CD4-positive, alpha-beta T cell treated with Interleukin-6 for 4 hours (primary cell): ENCODE data around the gene SYTL3.

Experiments
- DNase-seq: peaks from one replicate; pipeline ENCODE4 v3.0.0-alpha.2; 2020; ENCODE audit warnings: mixed read lengths

Gene SYTL3

GRCh38 chr6:158730541-158730907 is 80.7 kb downstream of the SYTL3 start:
- no peak for DNase-seq

GRCh38 chr6:158735009-158735408 is 85.2 kb downstream of the SYTL3 start:
- no peak for DNase-seq

GRCh38 chr6:158737082-158737709 is 87.3 kb downstream of the SYTL3 start:
- DNase-seq = no peak

- no peak for DNase-seq
Observed at GRCh38 chr6:158737710-158738615, 88.1 kb downstream of the SYTL3 start.

GRCh38 chr6:158739673-158740072 is 89.8 kb downstream of the SYTL3 start:
- DNase-seq = no peak

GRCh38 chr6:158743033-158743651 is 93.3 kb downstream of the SYTL3 start:
- DNase-seq = no peak

- no peak for DNase-seq
Observed at GRCh38 chr6:158744986-158745430, 95.2 kb downstream of the SYTL3 start.

GRCh38 chr6:158751224-158751623 is 101.4 kb downstream of the SYTL3 start:
- DNase-seq = no peak

GRCh38 chr6:158751921-158752320 is 102.1 kb downstream of the SYTL3 start:
- no peak for DNase-seq

GRCh38 chr6:158752613-158753012 is 102.8 kb downstream of the SYTL3 start:
- DNase-seq = no peak

- no peak for DNase-seq
Observed at GRCh38 chr6:158753811-158754210, 104.0 kb downstream of the SYTL3 start.

GRCh38 chr6:158754738-158755137 is 104.9 kb downstream of the SYTL3 start:
- no peak for DNase-seq

- DNase-seq = no peak
Observed at GRCh38 chr6:158755636-158756035, 105.8 kb downstream of the SYTL3 start.

GRCh38 chr6:158756126-158756525 is 106.3 kb downstream of the SYTL3 start:
- no peak for DNase-seq

GRCh38 chr6:158756977-158757752 is 107.3 kb downstream of the SYTL3 start:
- DNase-seq = no peak

GRCh38 chr6:158757753-158758090 is 107.9 kb downstream of the SYTL3 start:
- no peak for DNase-seq

GRCh38 chr6:158758451-158758860 is 108.6 kb downstream of the SYTL3 start:
- DNase-seq = no peak

GRCh38 chr6:158758941-158759479 is 109.2 kb downstream of the SYTL3 start:
- DNase-seq = no peak

- DNase-seq = no peak
Observed at GRCh38 chr6:158759966-158760617, 110.2 kb downstream of the SYTL3 start.

- no peak for DNase-seq
Observed at GRCh38 chr6:158760618-158761250, 110.9 kb downstream of the SYTL3 start.

- DNase-seq = no peak
Observed at GRCh38 chr6:158761746-158762145, 111.9 kb downstream of the SYTL3 start.
